Mucosa of stomach (tissue), 1 donor: ENCODE results near the gene PLVAP.

Experiments used
- H3K27me3 ChIP-seq: one replicate; pipeline ENCODE4 v1.7.0; 2013; ENCODE audit warnings: mild to moderate bottlenecking, low read length; ENCODE audit not compliant: control insufficient read depth, insufficient read depth
- H3K36me3 ChIP-seq: one replicate; pipeline ENCODE4 v1.7.0; 2013; ENCODE audit warnings: low read length; ENCODE audit not compliant: control insufficient read depth, insufficient read depth
- H3K4me1 ChIP-seq: one replicate; pipeline ENCODE4 v1.7.0; 2013; ENCODE audit warnings: mild to moderate bottlenecking, low read length; ENCODE audit not compliant: control insufficient read depth, insufficient read depth
- H3K4me3 ChIP-seq: one replicate; pipeline ENCODE4 v1.7.0; 2013; ENCODE audit warnings: low read length
- H3K9ac ChIP-seq: one replicate; pipeline ENCODE4 v1.7.0; 2013; ENCODE audit warnings: mild to moderate bottlenecking, low read length, moderate library complexity
- H3K9me3 ChIP-seq: one replicate; pipeline ENCODE4 v1.7.0; 2013; ENCODE audit warnings: mild to moderate bottlenecking, low read length, moderate library complexity; ENCODE audit not compliant: control insufficient read depth
- donor health status: Pancreatic carcinoma.

The PLVAP gene

DNA sequence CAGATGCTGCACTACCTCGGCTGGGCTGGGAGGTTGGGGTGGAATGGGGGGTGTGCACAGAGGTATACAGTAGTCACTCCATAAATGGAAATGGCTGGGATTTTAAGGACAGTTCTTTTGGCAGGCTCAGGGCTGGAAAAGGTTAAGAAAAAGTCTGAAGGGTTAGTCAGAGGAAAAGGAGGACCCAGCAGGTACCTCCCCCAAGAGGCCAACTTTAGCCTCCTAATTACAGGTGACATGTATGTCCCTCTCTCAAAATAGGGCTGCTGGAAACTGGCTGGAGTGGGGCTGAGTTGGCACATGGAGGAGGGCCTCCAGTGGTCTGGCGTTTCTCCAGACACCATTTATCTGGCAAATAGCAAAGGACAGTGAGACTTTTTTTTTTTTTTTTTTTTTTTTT, 15.9 kb upstream of the PLVAP start:
- peaks cover 32% of the 10 kb centered on the region for H3K27me3 ChIP-seq
- H3K36me3 ChIP-seq: no peaks in the 10 kb centered on the region
- H3K9me3 ChIP-seq: no peaks in the 10 kb centered on the region
- peaks cover 11% of the 10 kb centered on the region for H3K4me1 ChIP-seq
- H3K4me3 ChIP-seq: no peak overlapping the region
- no peak overlapping the region for H3K9ac ChIP-seq

DNA sequence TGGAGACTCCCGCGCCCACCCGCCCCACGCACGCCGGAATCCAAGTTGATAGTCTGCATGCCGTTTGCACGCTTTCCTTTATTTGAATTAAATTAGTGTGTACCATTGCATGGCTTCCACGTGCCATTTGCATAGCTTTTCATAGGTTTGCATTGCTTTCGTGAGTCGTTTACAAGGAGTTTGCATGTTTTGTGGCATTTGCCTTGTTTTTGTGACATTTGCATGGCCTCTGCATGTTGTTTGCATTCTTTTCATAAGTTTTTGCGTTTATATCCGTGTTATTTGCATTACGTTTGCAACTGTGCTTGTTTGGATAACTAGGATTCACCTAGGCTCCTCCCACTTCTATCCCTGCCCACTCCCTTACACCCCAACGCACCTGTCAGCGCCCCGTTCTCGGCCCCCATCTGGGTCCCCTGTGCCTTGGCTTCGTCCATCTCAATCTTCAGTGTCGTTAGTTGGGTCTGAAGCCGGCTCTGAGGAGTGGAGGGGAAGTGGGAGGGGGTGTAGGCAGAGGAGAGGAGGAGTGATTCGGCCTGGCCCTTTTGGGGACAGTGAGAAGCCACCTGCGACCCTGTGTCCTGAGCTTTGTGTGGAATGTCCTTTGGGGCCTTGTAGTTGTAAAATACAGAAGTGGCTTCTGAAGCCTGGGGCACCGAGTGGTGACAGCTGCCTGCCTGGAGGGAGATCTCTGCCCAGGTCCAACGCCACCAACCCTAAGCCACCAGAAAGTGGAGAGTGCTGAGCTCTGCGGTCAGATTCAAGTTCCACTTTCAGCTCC, 14.4 kb upstream of the PLVAP start:
- Histone ChIP-seq H3K36me3 (no peaks in the 10 kb centered on the region), H3K9me3 (no peaks in the 10 kb centered on the region), H3K9ac (peak overlapping the region; percentile 24), H3K4me1 (peaks cover 11% of the 10 kb centered on the region), H3K4me3 (peak overlapping the region; percentile 40), H3K27me3 (peaks cover 32% of the 10 kb centered on the region)

DNA sequence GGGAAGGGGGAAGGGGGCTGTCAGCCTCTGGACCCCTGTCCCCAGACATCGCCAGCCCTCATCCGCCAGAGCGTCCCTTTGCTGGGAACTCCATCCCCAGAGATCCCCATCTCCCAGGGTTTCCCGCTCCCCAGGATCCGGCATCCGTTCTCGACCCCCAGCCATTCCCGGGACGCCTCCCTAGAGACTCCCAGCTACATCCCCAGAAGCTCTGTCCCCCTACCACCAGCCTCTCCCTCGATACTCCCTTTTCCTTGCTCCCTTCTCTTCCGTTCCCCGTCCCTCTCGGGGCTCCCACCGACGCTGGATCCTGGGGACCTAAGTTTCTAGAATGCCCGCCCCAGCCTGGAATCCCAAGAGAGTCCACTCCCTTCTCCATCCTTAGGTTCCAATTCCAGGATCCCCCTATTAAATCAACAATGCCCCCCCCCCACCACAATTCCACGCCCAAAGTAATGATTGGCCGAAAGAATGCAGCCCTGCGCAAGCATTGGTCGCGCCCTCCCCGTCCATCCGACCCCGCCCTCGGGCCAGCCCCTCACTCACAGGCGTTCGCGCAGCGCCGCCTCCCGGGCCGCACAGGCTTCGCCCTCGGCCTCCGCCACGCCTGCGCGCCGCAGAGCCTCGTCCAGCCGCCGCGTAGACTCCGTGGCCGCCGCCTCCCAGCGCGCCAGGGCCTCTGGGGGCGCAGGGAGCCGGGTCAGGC, 13.7 kb upstream of the PLVAP start:
- Histone ChIP-seq H3K4me1 (peaks cover 11% of the 10 kb centered on the region), H3K27me3 (peaks cover 32% of the 10 kb centered on the region), H3K9me3 (no peaks in the 10 kb centered on the region), H3K9ac (no peak overlapping the region), H3K36me3 (no peaks in the 10 kb centered on the region), H3K4me3 (peak overlapping the region; percentile 40)

DNA sequence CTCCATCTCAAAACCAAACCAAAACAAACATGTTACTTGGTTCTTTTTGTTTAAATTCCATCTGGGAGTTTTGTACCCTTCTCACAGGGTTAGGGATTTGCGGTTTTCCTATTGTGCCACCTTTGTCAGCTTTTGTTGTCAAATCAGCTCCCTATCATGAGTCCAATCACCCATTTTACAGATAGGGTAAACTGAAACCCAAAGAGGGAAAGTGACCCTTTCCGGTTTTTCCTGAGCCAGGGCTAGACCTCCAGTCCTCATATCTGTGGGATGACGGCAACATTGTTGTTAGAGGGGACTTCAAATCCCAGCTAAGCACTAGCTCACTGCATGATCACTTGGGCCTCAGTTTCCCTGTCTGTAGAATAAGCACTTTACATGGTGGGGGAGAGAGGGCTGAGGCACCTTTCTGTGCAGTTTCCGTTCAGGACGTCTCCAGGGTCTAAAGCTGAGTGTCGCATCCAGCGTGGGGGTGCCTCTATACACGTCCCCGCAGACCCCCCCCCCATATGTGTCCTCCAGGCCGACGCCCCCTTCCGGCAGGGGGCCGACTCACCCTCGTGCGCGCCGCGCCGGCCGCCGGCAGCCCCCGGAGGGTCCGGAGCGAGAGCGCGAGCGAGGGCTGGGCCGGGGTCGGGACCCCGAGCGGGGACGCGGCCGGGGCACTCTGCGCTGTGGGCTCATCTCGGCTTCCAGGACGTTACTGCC, 13.0 kb upstream of the PLVAP start:
- Histone ChIP-seq H3K4me3 (no peak overlapping the region), H3K4me1 (peaks cover 11% of the 10 kb centered on the region), H3K27me3 (peaks cover 32% of the 10 kb centered on the region), H3K9me3 (no peaks in the 10 kb centered on the region), H3K36me3 (no peaks in the 10 kb centered on the region), H3K9ac (no peak overlapping the region)

DNA sequence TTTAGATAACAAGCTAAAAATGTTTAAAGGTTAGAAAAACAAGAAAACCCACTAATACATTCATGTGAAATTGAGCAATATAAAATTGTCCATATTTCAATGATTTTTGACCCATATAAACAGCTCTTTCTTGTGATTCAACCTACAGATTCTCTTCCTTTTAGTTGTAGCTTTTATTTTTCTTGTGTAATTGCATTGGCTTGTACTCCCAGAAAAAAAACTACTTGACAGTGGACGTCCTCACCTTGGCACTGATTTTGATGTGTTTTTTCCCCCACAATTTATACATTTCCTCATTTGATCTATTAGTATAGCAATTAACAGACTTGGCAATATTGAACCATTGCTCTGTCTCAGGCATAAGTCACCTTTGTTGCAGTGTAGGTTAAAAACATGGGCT, 12.1 kb upstream of the PLVAP start:
- Histone ChIP-seq H3K27me3 (peaks cover 25% of the 10 kb centered on the region), H3K4me1 (peaks cover 7% of the 10 kb centered on the region), H3K9me3 (no peaks in the 10 kb centered on the region), H3K4me3 (no peak overlapping the region), H3K36me3 (no peaks in the 10 kb centered on the region), H3K9ac (no peak overlapping the region)

DNA sequence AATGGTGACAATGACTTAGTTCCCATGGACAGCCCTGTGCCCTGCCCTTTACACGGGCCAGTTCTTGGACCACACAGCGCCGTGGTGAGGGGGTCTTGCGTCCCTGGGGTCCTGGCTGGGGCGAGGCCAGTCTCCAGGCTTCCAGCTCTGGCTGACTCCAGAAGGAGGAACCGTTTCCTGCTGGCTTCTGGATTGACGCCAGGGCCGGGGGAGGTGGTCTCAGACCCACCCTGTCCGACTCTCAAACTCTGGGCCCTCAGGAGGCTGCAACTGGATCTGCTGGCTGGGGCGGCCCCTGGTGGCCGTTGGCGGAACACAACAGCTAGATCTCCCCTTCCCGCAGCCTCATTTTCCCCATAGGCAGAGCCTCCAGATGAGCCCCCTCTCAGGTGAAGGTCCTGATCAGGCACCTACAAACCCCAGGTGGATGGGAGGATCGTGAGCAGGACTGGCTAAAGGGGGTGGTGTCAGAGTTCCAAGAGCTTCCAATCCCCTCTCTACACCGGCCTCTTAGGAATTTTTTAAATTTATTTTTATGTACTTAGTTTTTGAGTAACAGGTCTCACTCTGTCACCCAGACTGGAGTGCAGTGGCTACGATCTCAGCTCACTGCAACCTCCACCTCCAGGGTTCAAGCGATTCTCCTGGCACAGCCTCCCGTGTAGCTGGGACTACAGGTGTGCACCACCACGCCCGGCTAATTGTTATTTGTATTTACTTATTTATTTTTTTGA, 8.9 kb upstream of the PLVAP start:
- H3K4me3 ChIP-seq: no peak overlapping the region
- H3K4me1 ChIP-seq: peaks cover 6% of the 10 kb centered on the region
- no peak overlapping the region for H3K9ac ChIP-seq
- H3K9me3 ChIP-seq: no peaks in the 10 kb centered on the region
- H3K27me3 ChIP-seq: peaks cover 9% of the 10 kb centered on the region
- H3K36me3 ChIP-seq: no peaks in the 10 kb centered on the region

DNA sequence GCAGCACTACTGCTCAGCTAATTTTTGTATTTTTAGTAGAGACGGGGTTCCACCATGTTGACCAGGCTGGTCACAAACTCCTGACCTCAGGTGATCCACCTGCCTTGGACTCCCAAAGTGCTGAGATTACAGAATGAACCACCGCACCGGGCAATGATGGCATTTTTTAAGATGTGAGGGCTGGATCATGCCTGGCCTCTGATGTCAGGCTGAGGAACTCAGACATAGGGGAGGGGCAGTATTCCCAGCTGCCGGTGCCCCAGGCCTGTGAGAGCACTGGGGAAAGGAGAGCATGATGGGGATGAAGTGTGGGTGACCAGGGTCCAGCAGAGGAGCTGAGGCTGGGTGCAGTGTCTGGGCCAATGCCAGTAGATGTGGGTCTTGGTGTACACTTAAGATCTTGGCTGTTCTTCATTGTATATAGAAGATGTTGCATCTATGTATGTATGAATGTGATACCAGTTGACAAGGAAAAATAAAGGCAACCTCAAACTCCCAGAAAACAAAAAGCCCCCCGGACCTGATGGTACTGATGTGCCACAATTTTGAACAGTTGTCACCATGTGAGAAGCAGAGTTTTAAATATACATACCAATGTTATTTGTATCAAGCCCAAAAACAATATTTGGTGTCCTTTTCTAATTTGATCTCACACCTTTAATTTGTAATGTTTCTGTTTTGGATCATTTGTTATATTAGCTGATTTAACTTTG, 3.4 kb upstream of the PLVAP start:
- Histone ChIP-seq H3K36me3 (no peaks in the 10 kb centered on the region), H3K27me3 (peaks cover 12% of the 10 kb centered on the region), H3K4me1 (peaks cover 6% of the 10 kb centered on the region), H3K9ac (no peak overlapping the region), H3K4me3 (no peak overlapping the region), H3K9me3 (no peaks in the 10 kb centered on the region)

DNA sequence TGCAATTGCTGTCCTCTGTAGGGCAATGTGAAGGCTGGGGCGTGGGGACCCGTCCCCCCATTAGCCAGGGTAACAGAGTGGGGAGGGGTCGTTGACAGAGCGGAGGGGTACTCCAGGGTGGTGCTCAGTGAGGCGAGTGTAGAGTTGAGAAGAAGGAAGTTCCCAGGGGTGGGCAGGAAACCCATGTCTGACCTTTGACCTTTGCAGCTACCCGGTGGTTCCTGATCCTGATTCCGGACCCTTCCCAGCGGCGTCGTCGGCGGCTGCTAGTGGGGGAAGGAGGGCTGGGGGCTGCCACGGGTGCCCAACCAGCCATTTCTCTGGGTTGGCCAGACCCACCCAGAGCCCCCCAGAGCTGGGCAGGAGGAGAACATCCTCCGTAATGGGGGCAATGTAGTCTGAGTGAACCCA, 2.1 kb upstream of the PLVAP start:
- Histone ChIP-seq H3K9me3 (no peaks in the 10 kb centered on the region), H3K9ac (no peak overlapping the region), H3K4me3 (no peak overlapping the region), H3K27me3 (peaks cover 12% of the 10 kb centered on the region), H3K4me1 (peaks cover 6% of the 10 kb centered on the region), H3K36me3 (no peaks in the 10 kb centered on the region)

DNA sequence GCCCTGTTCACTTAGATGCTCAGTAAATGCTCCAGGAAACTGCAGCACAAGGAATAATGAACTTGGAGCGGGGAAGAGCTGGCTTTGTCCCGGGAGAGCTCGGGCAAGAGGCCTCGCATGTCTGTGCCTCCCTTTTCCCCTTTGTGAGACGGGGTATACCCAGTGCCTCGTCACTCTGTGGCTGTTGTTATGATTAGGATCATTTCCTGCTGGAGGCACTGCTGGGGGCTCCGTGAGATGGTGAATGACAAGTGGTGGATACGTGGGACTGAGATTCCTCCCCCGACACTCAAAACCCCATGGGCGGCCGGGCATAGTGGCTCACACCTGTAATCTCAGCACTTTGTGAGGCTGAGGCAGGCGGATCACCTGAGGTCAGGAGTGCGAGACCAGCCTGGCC, 1.1 kb upstream of the PLVAP start:
- no peaks in the 10 kb centered on the region for H3K9me3 ChIP-seq
- no peaks in the 10 kb centered on the region for H3K36me3 ChIP-seq
- H3K4me1 ChIP-seq: peaks cover 6% of the 10 kb centered on the region
- no peak overlapping the region for H3K9ac ChIP-seq
- no peak overlapping the region for H3K4me3 ChIP-seq
- peaks cover 12% of the 10 kb centered on the region for H3K27me3 ChIP-seq

DNA sequence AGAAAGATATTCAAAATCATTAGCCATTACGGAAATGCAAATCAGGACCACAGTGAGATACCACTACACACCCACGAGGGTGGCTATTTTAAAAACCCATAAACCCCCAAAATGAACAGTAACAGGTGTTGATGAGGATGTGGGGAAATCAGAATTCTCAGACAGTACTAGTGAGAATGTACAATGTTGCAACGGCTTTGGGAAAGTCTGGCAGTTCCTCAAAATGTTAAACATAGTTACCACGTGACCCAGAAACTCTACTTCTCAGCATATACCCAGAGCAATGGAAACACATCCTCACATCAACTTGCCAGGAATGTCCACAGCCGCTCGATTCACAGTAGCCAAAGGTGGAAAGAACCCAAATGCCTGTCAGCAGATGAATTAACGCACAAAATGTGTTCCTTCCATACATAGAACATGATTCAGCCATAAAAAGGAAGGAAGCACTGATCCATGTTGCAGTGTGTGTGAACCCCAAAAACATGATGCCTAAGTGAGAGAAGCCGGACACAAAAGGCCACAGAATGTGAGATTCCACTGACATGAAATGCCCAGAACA, 7.0 kb downstream of the PLVAP start:
- no peaks in the 10 kb centered on the region for H3K36me3 ChIP-seq
- H3K9me3 ChIP-seq: no peaks in the 10 kb centered on the region
- H3K27me3 ChIP-seq: no peaks in the 10 kb centered on the region
- H3K4me3 ChIP-seq: no peak overlapping the region
- no peak overlapping the region for H3K9ac ChIP-seq
- H3K4me1 ChIP-seq: no peaks in the 10 kb centered on the region

DNA sequence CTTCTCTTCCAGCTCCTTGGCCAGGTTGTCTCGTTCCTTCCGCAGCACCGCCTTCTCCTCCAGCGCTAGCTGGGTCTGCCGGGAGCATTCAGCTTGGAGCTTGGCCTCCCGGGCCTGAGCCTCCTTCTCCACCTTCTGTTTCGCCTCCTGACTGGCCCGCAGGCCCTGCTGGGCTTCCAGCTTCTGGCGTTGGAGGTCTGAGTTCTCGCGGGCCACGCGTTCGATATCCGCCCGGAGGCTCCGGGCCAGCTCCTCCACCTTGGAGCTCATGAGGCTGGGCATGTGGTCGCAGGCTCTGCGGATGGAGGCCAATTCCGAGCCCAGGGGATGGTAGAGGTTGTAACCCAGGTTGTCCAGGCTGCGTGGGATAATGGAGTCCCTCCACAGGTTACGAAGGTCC, 11.8 kb downstream of the PLVAP start:
- no peaks in the 10 kb centered on the region for H3K4me1 ChIP-seq
- no peaks in the 10 kb centered on the region for H3K9me3 ChIP-seq
- no peak overlapping the region for H3K4me3 ChIP-seq
- no peaks in the 10 kb centered on the region for H3K36me3 ChIP-seq
- no peaks in the 10 kb centered on the region for H3K27me3 ChIP-seq
- no peak overlapping the region for H3K9ac ChIP-seq
